K562 (cell line): ENCODE measurements around the gene NEURL2. TPM values are rescaled to one million over a fixed set of nuclear protein-coding genes. Genes with fewer than 3 reads are reported as not detected.

Experiments used
- BCLAF1 ChIP-seq, 2 experiments: fragments of 450-650 bp in 1 of 2; IDR thresholded peaks; 2 replicates each; pipeline ENCODE4 v1.6.1; 2011 to 2017; ENCODE audit warnings: low read depth in 2 of 2, antibody characterized with exemption in 1 of 2, borderline replicate concordance in 1 of 2, low read length in 1 of 2, mild to moderate bottlenecking in 1 of 2, mixed read lengths in 1 of 2; ENCODE audit not compliant: control insufficient read depth in 1 of 2
- BRD4 ChIP-seq: fragments of 200-600 bp; sonication (generic); IDR thresholded peaks from 2 replicates; pipeline ENCODE4 v1.6.1; 2017; ENCODE audit warnings: inconsistent platforms
- CGGBP1 ChIP-seq: fragments of 250-450 bp; sonication (Bioruptor Pico); IDR thresholded peaks from 2 replicates; pipeline ENCODE4 v1.9.0; 2021; ENCODE audit warnings: mild to moderate bottlenecking
- E2F8 ChIP-seq: fragments of 450-650 bp; IDR thresholded peaks from 2 replicates; pipeline ENCODE4 v1.7.1; 2018; ENCODE audit warnings: mild to moderate bottlenecking, low read depth; ENCODE audit not compliant: partially characterized antibody
- ELF2 ChIP-seq: fragments of 250-450 bp; sonication (Bioruptor Pico); IDR thresholded peaks from 2 replicates; pipeline ENCODE4 v1.5.0; 2021; ENCODE audit warnings: mild to moderate bottlenecking
- FOXJ2 ChIP-seq: fragments of 200-800 bp; sonication (Bioruptor generic); IDR thresholded peaks from 2 replicates; pipeline ENCODE4 v1.6.1; 2016; ENCODE audit warnings: missing genetic modification characterization, missing compliant biosample characterization
- HEY1 ChIP-seq: fragments of 250-450 bp; sonication (Bioruptor Pico); IDR thresholded peaks from 2 replicates; pipeline ENCODE4 v1.5.0; 2020; ENCODE audit warnings: mild to moderate bottlenecking, moderate library complexity, borderline replicate concordance
- MTA3 ChIP-seq: fragments of 450-650 bp; formaldehyde crosslinking; IDR thresholded peaks from 2 replicates; pipeline ENCODE4 v1.6.1; 2017; ENCODE audit warnings: mild to moderate bottlenecking, borderline replicate concordance
- NFIC ChIP-seq: fragments of 450-650 bp; IDR thresholded peaks from 2 replicates; pipeline ENCODE4 v1.6.1; 2017; ENCODE audit warnings: mild to moderate bottlenecking, inconsistent platforms
- PHF8 ChIP-seq: fragments of 200-600 bp; sonication (generic); IDR thresholded peaks from 2 replicates; pipeline ENCODE4 v1.6.1; 2012; ENCODE audit warnings: mixed run types, mild to moderate bottlenecking, inconsistent platforms, low read length, moderate library complexity, borderline replicate concordance
- PTRF ChIP-seq: fragments of 450-650 bp; IDR thresholded peaks from 2 replicates; pipeline ENCODE4 v1.6.1; 2016; ENCODE audit warnings: mild to moderate bottlenecking, missing genetic modification characterization, missing compliant biosample characterization
- SNIP1 ChIP-seq: fragments of 450-650 bp; IDR thresholded peaks from 2 replicates; pipeline ENCODE4 v1.7.1; 2017; ENCODE audit warnings: low read depth, mild to moderate bottlenecking
- SOX6 ChIP-seq: fragments of 450-650 bp; IDR thresholded peaks from 2 replicates; pipeline ENCODE4 v1.6.1; 2014; ENCODE audit warnings: mild to moderate bottlenecking
- SPI1 ChIP-seq: IDR thresholded peaks from 2 replicates; pipeline ENCODE4 v1.6.1; 2011; ENCODE audit warnings: low read depth, low read length, control low read depth, borderline replicate concordance
- TRIM24 ChIP-seq, 2 experiments: fragments of 450-650 bp; IDR thresholded peaks; 2 replicates each; pipeline ENCODE4 v1.6.1; 2016
- WHSC1 ChIP-seq: IDR thresholded peaks from one replicate; pipeline ENCODE4 v1.6.1; 2012; ENCODE audit warnings: low read length, control low read depth, inconsistent platforms
- ZBTB9 ChIP-seq: fragments of 450-650 bp; formaldehyde crosslinking; IDR thresholded peaks from 2 replicates; pipeline ENCODE4 v1.4.0; 2020; ENCODE audit warnings: mild to moderate bottlenecking, moderate library complexity
- polyA plus RNA-seq, 8 experiments: library from polyadenylated mRNA; depleted of rRNA in 4 of 8; stranded (reverse) in 5 of 8; unstranded in 3 of 8; fragments of >200 nt; fragmentation: Nextera tagmentation in 2 of 8; fragmentation: Illumina TruSeq in 1 of 8; extraction: Ambion mirVana in 2 of 8; extraction: Trizol in 1 of 8; gene quantifications; 2 replicates each; pipeline versions ENCODE4 v1.2.1 to v1.2.3, GENCODE V29; 2011 to 2014; ENCODE audit warnings: inconsistent platforms in 1 of 8, missing spikeins in 1 of 8
- total RNA-seq, 7 experiments: library from RNA; depleted of rRNA in 6 of 7; stranded (reverse); fragments of >200 nt in 6 of 7; fragmentation: Illumina TruSeq in 2 of 7; extraction: Trizol in 2 of 7; gene quantifications; 2 replicates each; pipeline versions ENCODE4 v1.2.1 to v1.2.3, GENCODE V29; 2011 to 2021; ENCODE audit warnings: low replicate concordance in 1 of 7

NEURL2 gene
- total and polyA plus RNA-seq, 9 of the 15 experiments (the other 6 are each of a cell fraction or from before 2014, with no cell fraction given) = 0.22 to 1.9 (median 0.50) TPM; not detected in 1

- TF ChIP-seq E2F8 (peak; percentile 40), BRD4 (no peak), MTA3 (no peak; the same call in 1 of the 2 replicates), FOXJ2 (0 out of 2 replicates have a peak, but pooled peaks have one; percentile 58), SPI1 (peak; percentile 48; the same call in 1 of the 2 replicates), TRIM24 (IDR thresholded peaks at IDR 0.05) (peak; percentile 62 to 66), SNIP1 (no peak), HEY1 (CRISPR knock-in tag) (peak; percentile 55; the same call in 1 of the 2 replicates), BCLAF1 (IDR thresholded peaks at IDR 0.05; ENCODE audit: borderline replicate concordance in 1 of 2, control insufficient read depth in 1 of 2, low read depth in 2 of 2, low read length in 1 of 2) (0 out of 4 replicates have a peak, but pooled peaks of 1 of the 2 experiments have one; percentile 83), PTRF (tag) (no peak), NFIC (peak; percentile 60; the same call in 1 of the 2 replicates), PHF8 (no peak), ZBTB9 (CRISPR knock-in tag) (no peak), ELF2 (no peak), WHSC1 (no peak), CGGBP1 (CRISPR knock-in tag) (no peak), SOX6 (peak; percentile 92)
Measured at GRCh38 chr20:45935416-45936046, 44.5 kb upstream of the NEURL2 start (continued).
